Gastroesophageal sphincter (tissue), 2 donors: ENCODE results near the gene PCDHGA1.
"Not testable (repeated sequence)": the region's sequence is repeated elsewhere in the genome, so short reads cannot be mapped to it uniquely, and the experiment has no call there.

Source experiments
- POLR2A ChIP-seq, 2 donors: fragments of 450-650 bp; IDR thresholded peaks; one replicate each; pipeline ENCODE4 v1.6.1; 2017; ENCODE audit warnings: antibody characterized with exemption in 2 of 2, mild to moderate bottlenecking in 2 of 2, moderate library complexity in 1 of 2
- POLR2AphosphoS5 ChIP-seq: sonication (generic); formaldehyde crosslinking; IDR thresholded peaks from one replicate; pipeline ENCODE4 v1.6.1; 2017; ENCODE audit warnings: antibody characterized with exemption

- TF ChIP-seq POLR2AphosphoS5; POLR2A (IDR thresholded peaks at IDR 0.05): not testable (repeated sequence)
These were observed 102.4 kb downstream of the PCDHGA1 start for GRCh38 chr5:141432726-141433125.
